ENCODE results near the gene STUB1.

Gene STUB1

DNA sequence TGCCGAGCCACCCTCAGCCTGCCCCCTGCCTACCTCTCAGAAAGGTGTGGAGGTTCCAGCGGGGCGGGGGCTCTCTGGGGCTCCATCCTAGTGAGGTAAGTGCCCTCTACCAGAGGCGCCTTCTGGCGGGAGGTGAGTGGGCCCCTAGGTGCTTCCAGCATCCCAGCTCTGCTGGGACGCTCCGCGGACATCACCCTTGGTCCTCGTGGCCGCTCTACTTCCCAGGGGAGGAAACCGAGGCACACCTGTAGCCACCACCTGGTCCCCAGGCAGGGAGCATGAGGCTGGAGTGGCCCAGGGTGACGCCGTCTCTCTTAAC is 37.2 kb upstream of the STUB1 start:
- Mint-ChIP-seq H3K9me3 (no peaks in the 10 kb centered on the region), H3K4me1 (no peaks in the 10 kb centered on the region), H3K4me3 (peak overlapping the region; percentile 76 to 80 (median 78)), H3K27me3 (ENCODE audit: low read depth) (peaks cover 14% of the 10 kb centered on the region), H3K27ac (peak overlapping the region in 1 of 3 experiments; percentile 51), H3K36me3 (ENCODE audit: low read depth) (no peaks in the 10 kb centered on the region)
- TF ChIP-seq, protein P1, sequence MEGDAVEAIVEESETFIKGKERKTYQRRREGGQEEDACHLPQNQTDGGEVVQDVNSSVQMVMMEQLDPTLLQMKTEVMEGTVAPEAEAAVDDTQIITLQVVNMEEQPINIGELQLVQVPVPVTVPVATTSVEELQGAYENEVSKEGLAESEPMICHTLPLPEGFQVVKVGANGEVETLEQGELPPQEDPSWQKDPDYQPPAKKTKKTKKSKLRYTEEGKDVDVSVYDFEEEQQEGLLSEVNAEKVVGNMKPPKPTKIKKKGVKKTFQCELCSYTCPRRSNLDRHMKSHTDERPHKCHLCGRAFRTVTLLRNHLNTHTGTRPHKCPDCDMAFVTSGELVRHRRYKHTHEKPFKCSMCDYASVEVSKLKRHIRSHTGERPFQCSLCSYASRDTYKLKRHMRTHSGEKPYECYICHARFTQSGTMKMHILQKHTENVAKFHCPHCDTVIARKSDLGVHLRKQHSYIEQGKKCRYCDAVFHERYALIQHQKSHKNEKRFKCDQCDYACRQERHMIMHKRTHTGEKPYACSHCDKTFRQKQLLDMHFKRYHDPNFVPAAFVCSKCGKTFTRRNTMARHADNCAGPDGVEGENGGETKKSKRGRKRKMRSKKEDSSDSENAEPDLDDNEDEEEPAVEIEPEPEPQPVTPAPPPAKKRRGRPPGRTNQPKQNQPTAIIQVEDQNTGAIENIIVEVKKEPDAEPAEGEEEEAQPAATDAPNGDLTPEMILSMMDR (IDR thresholded peaks at IDR 0.05; ENCODE audit: unreplicated experiment in 3 of 3): no peak

- Mint-ChIP-seq H3K27me3 (ENCODE audit: low read depth) (peaks cover 14% of the 10 kb centered on the region), H3K4me3 (peak overlapping the region; percentile 75 to 82 (median 78)), H3K4me1 (no peaks in the 10 kb centered on the region), H3K27ac (no peak overlapping the region), H3K9me3 (no peaks in the 10 kb centered on the region), H3K36me3 (ENCODE audit: low read depth) (no peaks in the 10 kb centered on the region)
- TF ChIP-seq, protein P1 (IDR thresholded peaks at IDR 0.05; ENCODE audit: unreplicated experiment in 3 of 3): no peak
Observed at GRCh38 chr16:644556-644955, 35.7 kb upstream of the STUB1 start.

DNA sequence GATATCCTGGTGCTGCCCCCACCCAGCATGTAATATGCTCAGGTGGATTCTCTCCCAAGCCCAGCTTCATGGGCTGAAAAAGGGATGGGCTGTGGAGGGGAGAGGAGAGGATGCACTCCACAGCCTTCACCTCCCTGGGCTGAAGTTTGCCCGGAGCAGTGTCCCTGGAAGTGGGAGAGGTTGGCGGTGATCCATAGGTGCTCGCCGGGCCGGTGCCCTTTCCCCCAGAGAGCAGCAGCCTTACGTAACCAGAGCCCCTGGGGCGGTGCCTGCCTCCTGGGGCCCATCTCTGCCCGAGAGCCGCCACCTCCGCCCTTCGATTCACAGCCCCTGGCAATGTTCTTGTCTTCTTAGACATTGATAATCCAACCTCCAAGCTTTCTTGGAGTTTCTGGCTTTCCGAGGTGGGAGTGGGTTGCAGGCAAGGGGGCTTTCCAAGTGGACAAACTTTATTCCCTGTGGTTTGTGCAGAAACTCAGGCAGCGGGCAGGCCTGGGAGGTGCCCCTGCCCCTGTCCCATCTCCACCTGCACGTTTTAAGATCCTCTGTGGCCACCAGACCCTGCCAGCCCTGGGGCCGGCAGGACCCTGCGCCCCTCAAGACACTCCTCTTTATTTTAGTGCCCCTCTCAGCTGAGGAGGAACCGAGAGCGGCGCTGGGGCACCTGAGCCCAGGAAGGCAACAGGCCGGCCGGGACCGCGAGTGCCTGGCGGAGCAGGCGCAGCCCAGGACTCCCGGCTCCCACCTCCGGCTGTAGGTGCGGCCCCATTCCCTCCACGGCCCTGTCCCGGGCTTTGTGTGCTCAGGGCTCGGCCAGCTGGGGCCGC is 34.1 kb upstream of the STUB1 start:
- peak overlapping the region in 2 of 3 experiments; percentile 44 to 53 for H3K4me3 Mint-ChIP-seq
- H3K36me3 Mint-ChIP-seq (ENCODE audit: low read depth): no peaks in the 10 kb centered on the region
- TF ChIP-seq, protein P1 (IDR thresholded peaks at IDR 0.05; ENCODE audit: unreplicated experiment in 3 of 3): no peak
- no peaks in the 10 kb centered on the region for H3K9me3 Mint-ChIP-seq
- H3K27me3 Mint-ChIP-seq (ENCODE audit: low read depth): peaks cover 14% of the 10 kb centered on the region
- no peak overlapping the region for H3K27ac Mint-ChIP-seq
- H3K4me1 Mint-ChIP-seq: no peaks in the 10 kb centered on the region

DNA sequence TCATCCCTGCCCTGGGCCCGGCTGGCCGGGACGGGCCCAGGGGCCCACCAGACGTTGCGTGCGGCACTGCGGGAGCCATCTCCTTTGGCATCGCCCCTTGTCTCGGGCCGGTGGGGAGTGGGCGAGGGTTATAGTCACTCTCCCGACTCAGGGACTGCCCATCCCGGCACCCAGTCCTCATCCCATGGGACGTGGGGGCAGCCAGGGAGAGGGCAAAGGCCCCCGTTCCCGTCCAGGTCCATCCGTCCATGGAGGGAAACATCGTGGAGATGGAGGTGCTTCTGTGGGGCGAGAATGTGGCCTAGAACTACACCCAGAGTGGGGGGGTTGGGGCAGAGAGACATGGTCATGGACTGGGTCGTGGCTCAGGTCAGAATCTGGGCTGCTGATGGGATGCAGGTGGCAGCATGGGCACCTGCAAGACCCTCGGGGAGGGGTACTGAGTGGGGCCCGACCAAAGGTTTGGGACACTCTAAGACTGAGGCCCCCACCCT is 33.5 kb upstream of the STUB1 start:
- no peaks in the 10 kb centered on the region for H3K4me1 Mint-ChIP-seq
- peak overlapping the region; percentile 42 to 71 (median 63) for H3K4me3 Mint-ChIP-seq
- no peaks in the 10 kb centered on the region for H3K36me3 Mint-ChIP-seq (ENCODE audit: low read depth)

GRCh38 chr16:647173-647902 is 32.9 kb upstream of the STUB1 start:
- no peaks in the 10 kb centered on the region for H3K4me1 Mint-ChIP-seq
- H3K27me3 Mint-ChIP-seq (ENCODE audit: low read depth): peaks cover 14% of the 10 kb centered on the region
- H3K9me3 Mint-ChIP-seq: no peaks in the 10 kb centered on the region
- no peak overlapping the region for H3K27ac Mint-ChIP-seq
- TF ChIP-seq, protein P1 (IDR thresholded peaks at IDR 0.05; ENCODE audit: unreplicated experiment in 3 of 3): no peak
- no peaks in the 10 kb centered on the region for H3K36me3 Mint-ChIP-seq (ENCODE audit: low read depth)
- peak overlapping the region; percentile 42 to 71 (median 63) for H3K4me3 Mint-ChIP-seq

More for the DNA sequence above, 33.5 kb upstream of the STUB1 start:
- H3K27me3 Mint-ChIP-seq (ENCODE audit: low read depth): peaks cover 14% of the 10 kb centered on the region
- TF ChIP-seq, protein P1 (IDR thresholded peaks at IDR 0.05; ENCODE audit: unreplicated experiment in 3 of 3): no peak
- no peaks in the 10 kb centered on the region for H3K9me3 Mint-ChIP-seq
- H3K27ac Mint-ChIP-seq: no peak overlapping the region
